ENCODE results near the gene CCL3.
"Not testable (repeated sequence)": the region's sequence is repeated elsewhere in the genome, so short reads cannot be mapped to it uniquely, and the experiment has no call there.

The CCL3 gene

DNA sequence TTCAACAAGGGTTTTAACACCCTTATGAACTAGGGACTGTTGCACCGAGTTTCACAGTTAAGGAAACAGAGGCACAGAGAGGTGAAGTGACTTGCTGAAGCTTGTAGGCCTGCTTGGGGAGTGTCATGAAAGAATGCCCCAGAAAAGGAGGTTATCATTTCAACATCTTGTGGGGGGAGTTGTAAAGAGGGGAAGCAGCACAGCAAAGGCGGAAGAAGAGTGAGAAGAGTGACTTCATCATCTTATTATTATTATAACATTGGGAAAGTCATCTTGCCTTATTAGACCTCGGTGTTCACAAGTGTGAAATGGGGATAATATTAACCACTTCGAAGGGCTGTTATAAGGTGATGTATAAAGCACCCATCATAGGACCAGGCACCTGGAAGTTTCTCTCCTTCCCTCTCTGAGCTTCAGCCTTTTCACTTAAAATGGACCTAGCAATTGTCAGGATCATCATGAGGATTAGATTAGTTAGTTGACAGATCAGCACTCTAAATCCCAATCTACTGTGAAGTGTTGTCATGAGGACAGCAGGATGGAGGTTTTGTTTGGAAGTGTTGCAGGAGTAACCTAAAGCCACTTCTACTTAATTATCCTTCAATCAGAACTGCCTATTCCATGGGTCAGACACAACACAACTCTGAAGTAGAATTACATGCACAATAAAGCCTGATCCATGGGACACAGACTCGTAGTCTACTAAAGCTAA, 16.0 kb upstream of the CCL3 start:
- Mint-ChIP-seq H3K4me1 (peaks cover 58% of the 10 kb centered on the region), H3K36me3 (ENCODE audit: low read depth) (peaks cover 15% of the 10 kb centered on the region), H3K4me3 (peak overlapping the region; percentile 90), H3K27ac (peak overlapping the region; percentile 93), H3K9me3 (peaks cover 3% of the 10 kb centered on the region), H3K27me3 (peaks cover 8% of the 10 kb centered on the region)
- no peak for DNase-seq
- no peak for ATAC-seq

DNA sequence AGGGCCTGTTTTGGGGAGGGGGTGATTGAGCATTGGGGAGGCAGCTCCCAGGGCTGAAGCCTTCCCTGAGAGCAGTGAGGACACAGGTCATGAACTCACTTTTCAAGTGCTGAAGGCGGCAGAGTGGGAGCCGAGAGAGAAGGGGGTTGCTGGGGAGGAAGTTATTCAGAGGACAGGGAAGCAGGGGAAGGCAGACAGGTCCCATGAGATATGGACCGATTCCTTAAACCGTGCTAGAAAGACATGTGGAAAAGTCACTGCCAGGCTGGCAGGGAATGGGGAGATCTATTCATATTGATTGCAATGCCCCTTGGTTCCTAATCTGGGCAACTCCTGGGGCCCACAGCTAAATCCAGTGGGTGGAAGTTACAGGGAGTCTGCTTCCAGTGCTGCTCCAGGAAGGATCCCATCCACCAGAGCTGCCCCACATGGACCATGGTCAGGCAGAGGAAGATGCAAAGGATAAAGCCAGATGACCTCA, 14.8 kb upstream of the CCL3 start:
- no peak for DNase-seq
- Mint-ChIP-seq H3K27me3 (peaks cover 10% of the 10 kb centered on the region), H3K27ac (peak overlapping the region; percentile 93), H3K4me1 (peaks cover 65% of the 10 kb centered on the region), H3K36me3 (ENCODE audit: low read depth) (peaks cover 15% of the 10 kb centered on the region), H3K4me3 (peak overlapping the region; percentile 90), H3K9me3 (peaks cover 3% of the 10 kb centered on the region)
- no peak for ATAC-seq

DNA sequence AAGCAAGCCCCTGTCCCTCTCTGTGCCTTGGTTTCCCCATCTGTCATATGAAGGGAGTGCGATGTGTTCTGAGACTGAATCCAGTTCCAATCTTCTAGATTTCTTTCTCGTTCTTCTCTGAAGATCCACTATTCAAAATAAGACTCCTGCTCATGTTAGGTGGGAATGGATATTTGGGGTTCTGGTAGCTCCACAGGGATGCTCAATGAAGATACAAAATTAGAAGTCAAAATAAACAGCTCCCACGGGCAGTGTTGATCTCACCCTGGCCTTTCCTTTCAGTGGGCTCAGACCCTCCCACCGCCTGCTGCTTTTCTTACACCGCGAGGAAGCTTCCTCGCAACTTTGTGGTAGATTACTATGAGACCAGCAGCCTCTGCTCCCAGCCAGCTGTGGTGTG, 14.3 kb upstream of the CCL3 start:
- H3K4me3 Mint-ChIP-seq: peak overlapping the region; percentile 90
- not testable (repeated sequence) for DNase-seq, ATAC-seq, H3K9me3 Mint-ChIP-seq, H3K27me3 Mint-ChIP-seq
- H3K36me3 Mint-ChIP-seq (ENCODE audit: low read depth): peaks cover 15% of the 10 kb centered on the region
- H3K27ac Mint-ChIP-seq: peak overlapping the region; percentile 93
- peaks cover 69% of the 10 kb centered on the region for H3K4me1 Mint-ChIP-seq

DNA sequence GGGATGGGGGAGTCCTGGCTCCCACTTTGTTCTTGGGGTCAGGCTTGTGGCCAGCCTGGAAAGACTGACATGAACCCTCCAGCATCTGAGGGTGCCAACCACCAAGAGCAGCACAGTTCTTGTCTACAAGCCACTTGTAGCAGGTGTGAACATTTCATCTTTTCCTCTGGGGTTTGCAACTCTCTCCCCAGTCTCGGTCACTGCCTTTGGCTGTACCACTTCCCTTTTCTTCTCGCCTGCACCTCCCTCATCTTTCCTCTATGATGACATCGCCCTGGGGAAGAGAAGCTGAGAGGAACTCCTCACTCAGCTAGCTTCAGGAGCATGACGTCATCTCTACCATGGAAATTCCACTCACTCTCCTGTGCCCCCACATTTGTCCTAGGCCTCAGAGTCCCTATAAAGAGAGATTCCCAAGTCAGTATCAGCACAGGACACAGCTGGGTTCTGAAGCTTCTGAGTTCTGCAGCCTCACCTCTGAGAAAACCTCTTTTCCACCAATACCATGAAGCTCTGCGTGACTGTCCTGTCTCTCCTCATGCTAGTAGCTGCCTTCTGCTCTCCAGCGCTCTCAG, 13.5 kb upstream of the CCL3 start, which contains the start of gene CCL4:
TSS of gene CCL4 (plus strand) at position 427 of the 575 bp plus-strand sequence. CDS start at position 506, 79 bp downstream.
- peak within 1 kb of the TSS; percentile 93 for H3K27ac Mint-ChIP-seq
- peak within 1 kb of the TSS; percentile 90 for H3K4me3 Mint-ChIP-seq
- peaks cover 75% of the 10 kb centered on the region for H3K4me1 Mint-ChIP-seq
- peaks cover 18% of the 10 kb centered on the region for H3K36me3 Mint-ChIP-seq (ENCODE audit: low read depth)
- ATAC-seq (peak; percentile 88), DNase-seq (peak; percentile 63)
- not testable (repeated sequence) for H3K9me3 Mint-ChIP-seq, H3K27me3 Mint-ChIP-seq

DNA sequence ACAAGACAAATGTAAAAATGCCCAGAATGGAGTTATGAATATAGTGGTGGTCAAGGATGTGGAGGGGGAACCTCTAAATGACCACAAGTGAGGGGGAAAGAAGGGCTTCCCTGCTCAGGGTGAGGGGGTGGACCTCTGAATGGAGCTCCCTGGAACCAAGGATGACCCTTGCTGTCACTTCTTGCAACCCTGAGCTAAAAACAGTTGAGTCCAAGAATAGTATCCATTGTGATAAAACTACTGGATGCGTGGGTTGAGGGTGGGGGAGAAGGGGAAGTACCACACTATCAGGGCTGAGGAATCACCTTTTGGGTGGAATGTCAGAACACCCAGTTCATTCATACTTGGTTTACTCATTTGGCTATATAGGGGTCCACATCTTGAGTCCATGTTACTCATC, 9.1 kb upstream of the CCL3 start:
- not testable (repeated sequence) for ATAC-seq; H3K4me3 Mint-ChIP-seq; H3K36me3 Mint-ChIP-seq (ENCODE audit: low read depth); H3K27me3 Mint-ChIP-seq; H3K9me3 Mint-ChIP-seq; DNase-seq
- Mint-ChIP-seq H3K27ac (peak overlapping the region; percentile 69), H3K4me1 (peaks cover 55% of the 10 kb centered on the region)

DNA sequence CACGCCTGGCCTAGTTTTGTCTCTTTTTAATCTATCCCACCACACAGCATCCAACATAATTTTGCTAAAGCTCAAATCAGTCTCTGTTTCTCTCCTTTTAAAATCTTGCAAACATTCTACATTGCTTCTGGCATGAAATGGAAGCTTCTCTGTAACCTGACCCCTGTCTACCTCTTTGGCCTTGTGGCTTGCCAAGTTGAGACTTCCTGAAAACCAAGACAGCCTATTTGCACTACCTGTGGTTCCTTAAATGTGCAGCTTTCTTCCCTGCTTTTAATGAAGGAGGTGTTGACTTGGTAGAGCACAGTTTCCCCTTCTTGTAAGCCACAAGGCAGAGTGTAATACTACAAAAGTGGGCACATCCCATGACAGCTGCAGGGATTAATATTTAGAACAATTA, 6.0 kb upstream of the CCL3 start:
- DNase-seq: no peak
- Mint-ChIP-seq H3K27me3 (peaks cover 10% of the 10 kb centered on the region), H3K36me3 (ENCODE audit: low read depth) (peaks cover 6% of the 10 kb centered on the region), H3K9me3 (no peaks in the 10 kb centered on the region), H3K27ac (peak overlapping the region; percentile 10), H3K4me1 (peaks cover 65% of the 10 kb centered on the region), H3K4me3 (no peak overlapping the region)
- ATAC-seq: no peak

DNA sequence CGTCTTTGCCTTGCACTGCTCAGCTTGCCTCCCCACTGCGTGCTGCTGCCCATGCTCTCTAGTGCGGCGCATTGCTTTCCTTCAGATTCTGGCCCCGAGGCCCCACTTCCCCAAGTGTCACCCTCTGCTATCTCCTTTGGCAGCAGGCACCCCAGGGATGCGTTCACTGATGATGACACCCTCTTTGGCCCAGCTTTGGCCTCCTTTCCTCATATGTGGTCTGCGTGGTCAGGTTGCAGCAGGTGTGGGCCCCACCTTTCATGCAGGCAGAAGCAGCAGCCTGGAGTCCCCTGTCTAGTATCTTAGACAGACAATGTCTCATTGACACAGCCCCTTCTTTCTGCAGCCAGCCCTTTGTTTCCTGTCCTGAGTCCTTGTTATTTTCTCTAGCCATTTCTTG, 4.8 kb upstream of the CCL3 start:
- Mint-ChIP-seq H3K27ac (no peak overlapping the region), H3K4me3 (no peak overlapping the region), H3K27me3 (peaks cover 8% of the 10 kb centered on the region), H3K4me1 (peaks cover 70% of the 10 kb centered on the region), H3K9me3 (no peaks in the 10 kb centered on the region), H3K36me3 (ENCODE audit: low read depth) (peaks cover 6% of the 10 kb centered on the region)
- ATAC-seq: no peak
- DNase-seq: no peak

DNA sequence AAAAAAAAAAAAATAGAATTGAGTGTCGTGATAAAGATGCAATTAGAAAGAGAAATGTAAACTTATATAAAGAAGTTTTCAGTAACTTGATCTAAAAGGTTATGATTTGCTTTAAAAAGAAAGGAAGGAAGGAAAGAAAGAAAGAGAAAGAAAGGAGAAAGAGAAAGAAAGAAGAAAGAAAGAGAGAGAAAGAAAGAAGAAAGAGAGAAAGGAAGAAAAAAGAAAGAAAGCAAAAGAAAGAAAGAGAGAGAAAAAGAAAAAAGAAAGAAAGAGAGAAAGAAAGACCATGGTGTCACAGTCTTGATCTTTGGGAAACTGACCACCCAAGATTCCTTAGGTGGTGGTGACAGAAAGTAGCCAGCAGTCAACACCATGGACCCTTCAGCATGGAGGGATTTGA, 4.3 kb upstream of the CCL3 start:
- Mint-ChIP-seq H3K9me3 (no peaks in the 10 kb centered on the region), H3K36me3 (ENCODE audit: low read depth) (peaks cover 8% of the 10 kb centered on the region), H3K4me1 (peaks cover 70% of the 10 kb centered on the region), H3K27ac (no peak overlapping the region), H3K27me3 (peaks cover 8% of the 10 kb centered on the region), H3K4me3 (no peak overlapping the region)
- ATAC-seq (no peak), DNase-seq (no peak)

DNA sequence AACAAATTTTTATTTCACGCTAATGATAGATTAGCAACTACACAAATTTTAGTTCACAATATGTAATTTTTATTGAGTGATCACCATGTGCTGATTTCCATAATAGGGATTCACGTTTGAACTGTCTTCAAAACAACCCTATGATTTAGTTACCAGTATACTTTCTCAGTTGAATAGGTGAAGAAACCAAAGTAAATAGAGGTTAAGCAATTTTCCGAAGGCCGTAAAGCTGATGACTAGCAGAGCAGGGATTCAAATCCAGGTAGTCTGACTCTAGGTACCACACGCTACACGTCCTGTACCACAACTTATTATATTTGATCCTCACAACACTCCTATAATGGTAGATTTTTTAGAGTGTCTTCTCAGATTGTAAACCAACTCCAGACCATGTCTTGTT, 2.8 kb upstream of the CCL3 start:
- Mint-ChIP-seq H3K27ac (peak overlapping the region; percentile 89), H3K36me3 (ENCODE audit: low read depth) (peaks cover 12% of the 10 kb centered on the region), H3K4me1 (peaks cover 74% of the 10 kb centered on the region)
- H3K27me3 Mint-ChIP-seq, H3K4me3 Mint-ChIP-seq, ATAC-seq, DNase-seq, H3K9me3 Mint-ChIP-seq: not testable (repeated sequence)

DNA sequence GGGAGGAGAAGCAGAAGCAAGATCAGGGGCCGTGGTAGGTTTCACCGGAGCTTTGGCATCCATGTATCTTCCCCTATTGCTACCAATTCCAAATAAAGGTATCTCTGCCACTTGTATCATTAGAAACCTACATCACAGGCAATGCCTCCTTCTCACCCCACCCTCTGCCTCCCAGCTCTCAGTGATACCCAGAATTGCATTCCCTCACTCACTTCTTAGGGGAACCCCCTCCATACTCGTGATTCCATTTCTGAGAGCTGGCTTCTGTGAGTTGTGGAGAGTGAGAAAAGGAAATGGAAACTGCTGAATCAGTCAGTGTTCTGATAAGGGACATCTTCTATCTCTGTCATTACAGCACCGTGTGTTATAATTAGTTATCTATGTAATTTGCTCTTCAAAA, 2.3 kb upstream of the CCL3 start:
- Mint-ChIP-seq H3K4me3 (no peak overlapping the region), H3K27me3 (peaks cover 10% of the 10 kb centered on the region), H3K9me3 (no peaks in the 10 kb centered on the region), H3K36me3 (ENCODE audit: low read depth) (peaks cover 12% of the 10 kb centered on the region), H3K4me1 (peaks cover 74% of the 10 kb centered on the region), H3K27ac (peak overlapping the region; percentile 89)
- DNase-seq (no peak), ATAC-seq (peak; percentile 63)

DNA sequence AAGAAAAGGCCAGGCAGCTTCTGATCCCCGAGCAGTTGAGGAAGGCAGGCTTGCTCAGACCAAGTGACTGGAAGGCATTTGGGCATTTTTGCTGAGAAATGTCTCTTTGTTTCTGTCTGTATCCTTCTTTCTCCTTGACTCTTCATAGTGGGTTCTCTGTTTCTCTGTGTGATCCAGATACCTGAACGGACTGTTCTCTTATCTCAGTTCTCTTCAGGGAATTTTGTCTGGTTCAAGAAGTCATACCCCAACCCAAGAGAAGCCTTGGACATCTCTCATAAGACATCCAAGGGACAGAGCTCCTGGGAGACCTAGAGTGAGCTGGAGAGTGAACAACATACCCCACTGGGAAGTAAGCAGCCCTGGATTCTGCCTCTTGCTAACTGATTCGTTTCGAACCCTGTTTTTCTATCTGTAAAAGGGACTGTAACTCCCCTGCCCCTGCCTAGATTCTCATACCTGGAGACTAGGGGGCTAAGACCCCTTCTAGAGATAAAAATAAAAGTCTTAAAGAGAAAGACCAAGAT, 541 bp downstream of the CCL3 start:
- Mint-ChIP-seq H3K36me3 (ENCODE audit: low read depth) (peaks cover 12% of the 10 kb centered on the region), H3K4me3 (peak overlapping the region; percentile 83), H3K27me3 (peaks cover 8% of the 10 kb centered on the region), H3K9me3 (no peaks in the 10 kb centered on the region), H3K27ac (peak overlapping the region; percentile 93), H3K4me1 (peaks cover 74% of the 10 kb centered on the region)
- DNase-seq (no peak), ATAC-seq (no peak)

DNA sequence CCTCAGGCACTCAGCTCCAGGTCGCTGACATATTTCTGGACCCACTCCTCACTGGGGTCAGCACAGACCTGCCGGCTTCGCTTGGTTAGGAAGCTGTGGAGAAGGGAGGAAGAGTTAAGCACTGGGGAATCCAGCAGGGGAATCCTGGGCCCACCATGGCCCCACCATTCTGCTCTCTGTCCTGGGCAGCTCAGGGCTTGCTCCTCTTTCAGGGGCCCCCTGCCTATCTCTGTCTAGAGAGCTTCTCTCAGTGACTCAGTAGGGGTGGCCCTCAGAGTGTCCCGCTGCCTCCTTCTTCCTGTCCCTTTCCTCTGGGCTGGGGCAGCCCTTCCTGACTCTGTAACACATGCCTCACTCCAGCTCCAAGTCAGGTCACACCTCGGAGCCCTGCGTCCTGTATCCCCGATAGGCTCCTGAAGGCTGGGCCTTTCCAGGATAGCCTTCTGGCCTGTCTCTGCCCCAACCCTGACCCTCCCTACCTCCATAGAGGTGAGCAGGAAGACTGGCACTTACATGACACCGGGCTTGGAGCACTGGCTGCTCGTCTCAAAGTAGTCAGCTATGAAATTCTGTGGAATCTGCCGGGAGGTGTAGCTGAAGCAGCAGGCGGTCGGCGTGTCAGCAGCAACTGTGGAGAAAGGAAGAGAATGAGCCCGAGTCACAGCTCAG, 1.1 kb downstream of the CCL3 start:
- H3K27me3 Mint-ChIP-seq: peaks cover 8% of the 10 kb centered on the region
- H3K4me1 Mint-ChIP-seq: peaks cover 76% of the 10 kb centered on the region
- peaks cover 12% of the 10 kb centered on the region for H3K36me3 Mint-ChIP-seq (ENCODE audit: low read depth)
- DNase-seq: no peak
- no peaks in the 10 kb centered on the region for H3K9me3 Mint-ChIP-seq
- H3K27ac Mint-ChIP-seq: peak overlapping the region; percentile 93
- no peak for ATAC-seq
- H3K4me3 Mint-ChIP-seq: peak overlapping the region; percentile 83

DNA sequence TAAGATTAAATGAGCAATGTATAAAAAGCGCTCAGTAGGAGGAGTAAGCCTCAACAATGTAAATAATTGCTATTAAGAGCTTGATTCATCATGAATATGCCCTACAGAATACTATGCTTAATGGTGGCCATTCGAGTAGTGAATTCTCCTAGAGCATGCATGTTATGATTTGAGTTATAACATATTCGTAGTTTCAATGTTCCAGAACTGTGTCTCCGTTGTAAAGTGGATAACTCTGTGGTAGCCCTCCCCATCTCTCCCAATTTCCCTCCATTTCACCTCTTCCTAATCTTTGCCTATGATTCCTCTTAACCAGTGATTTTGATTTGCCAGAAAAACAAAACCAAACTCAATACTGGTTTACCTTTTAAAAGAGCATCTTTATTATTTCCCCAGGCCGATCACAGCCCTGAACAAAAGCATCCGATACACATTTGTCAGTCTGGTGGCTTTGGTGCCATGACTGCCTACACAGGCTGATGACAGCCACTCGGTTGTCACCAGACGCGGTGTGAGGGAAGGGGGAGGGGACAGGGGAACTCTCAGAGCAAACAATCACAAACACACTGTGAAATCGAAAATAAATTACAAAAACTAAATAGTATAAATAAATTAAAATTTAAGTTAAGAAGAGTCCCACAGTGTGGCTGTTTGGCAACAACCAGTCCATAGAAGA, 1.9 kb downstream of the CCL3 start:
- not testable (repeated sequence) for H3K27me3 Mint-ChIP-seq

DNA sequence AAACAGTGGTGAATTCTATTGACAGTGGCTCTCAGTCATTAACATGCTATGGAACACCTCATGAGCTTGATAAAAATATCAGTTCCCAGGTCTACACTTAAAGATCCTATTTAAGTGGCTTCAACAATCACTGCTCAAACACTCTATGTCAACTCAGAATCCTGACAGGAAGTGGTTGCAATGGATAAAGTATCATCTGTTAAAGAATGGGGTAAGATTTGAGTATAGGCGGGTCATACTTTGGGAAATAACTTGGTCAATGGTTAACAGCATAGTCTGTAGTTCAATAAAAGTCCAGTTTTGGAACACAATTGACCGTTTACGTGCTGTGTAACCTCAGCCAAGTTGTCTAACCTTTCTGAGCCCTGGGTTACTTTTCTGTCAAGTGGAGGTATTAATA, 2.5 kb downstream of the CCL3 start:
- H3K36me3 Mint-ChIP-seq (ENCODE audit: low read depth); H3K27me3 Mint-ChIP-seq; ATAC-seq; H3K4me3 Mint-ChIP-seq; H3K9me3 Mint-ChIP-seq; H3K27ac Mint-ChIP-seq; DNase-seq: not testable (repeated sequence)
- H3K4me1 Mint-ChIP-seq: peaks cover 76% of the 10 kb centered on the region

More for the DNA sequence above, 1.9 kb downstream of the CCL3 start:
- Mint-ChIP-seq H3K4me3 (peak overlapping the region; percentile 83), H3K27ac (peak overlapping the region; percentile 9), H3K4me1 (peaks cover 77% of the 10 kb centered on the region)
- not testable (repeated sequence) for H3K36me3 Mint-ChIP-seq (ENCODE audit: low read depth); ATAC-seq; DNase-seq; H3K9me3 Mint-ChIP-seq

All from activated naive CD8-positive, alpha-beta T cell treated with anti-CD3 and anti-CD28 coated beads, Interleukin-2, amount 50 U/mL, for 24 hours (primary cell).